Measurements from ENCODE around the gene WDR62.
A peak's percentile ranks its signal among the peaks of the same experiment; 100 is the strongest.
"Not testable (repeated sequence)": the region's sequence is repeated elsewhere in the genome, so short reads cannot be mapped to it uniquely, and the experiment has no call there.

Gene WDR62

DNA sequence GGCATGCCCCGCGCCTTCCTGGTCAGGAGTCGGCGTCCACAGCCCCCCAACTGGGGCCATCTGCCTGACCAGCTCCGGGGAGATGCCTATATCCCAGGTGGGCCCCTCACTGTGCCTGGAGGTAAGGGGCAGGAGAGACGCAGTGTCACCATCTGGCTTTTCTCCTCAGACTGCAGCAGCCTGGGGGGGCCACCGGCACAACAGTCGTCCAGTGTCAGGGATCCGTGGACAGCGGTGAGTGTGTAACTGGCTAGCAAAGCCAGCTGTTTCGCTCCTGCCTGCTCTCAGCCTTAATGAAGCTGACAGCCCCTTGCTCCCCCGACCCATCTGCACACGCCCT lies 56.5 kb downstream of the WDR62 start:
- no peak for DNase-seq (ENCODE audit: low spot score)

DNA sequence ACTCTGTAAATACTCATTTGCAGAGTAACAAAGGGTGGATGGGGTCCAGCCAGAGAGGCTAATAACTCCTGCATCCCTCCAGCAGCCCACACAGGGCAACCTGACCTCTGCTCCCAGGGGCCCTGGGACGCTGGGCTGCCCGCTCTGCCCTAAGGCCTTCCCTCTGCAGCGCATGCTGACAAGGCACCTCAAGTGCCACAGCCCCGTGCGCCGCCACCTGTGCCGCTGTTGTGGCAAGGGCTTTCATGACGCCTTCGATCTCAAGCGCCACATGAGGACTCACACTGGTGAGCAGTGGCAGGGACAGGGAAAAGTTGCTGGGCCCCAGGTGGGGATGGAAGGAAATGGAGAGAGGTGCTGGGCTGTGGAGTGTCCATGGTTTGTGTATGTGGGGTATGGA lies 58.0 kb downstream of the WDR62 start:
- DNase-seq (ENCODE audit: low spot score), result no peak

DNA sequence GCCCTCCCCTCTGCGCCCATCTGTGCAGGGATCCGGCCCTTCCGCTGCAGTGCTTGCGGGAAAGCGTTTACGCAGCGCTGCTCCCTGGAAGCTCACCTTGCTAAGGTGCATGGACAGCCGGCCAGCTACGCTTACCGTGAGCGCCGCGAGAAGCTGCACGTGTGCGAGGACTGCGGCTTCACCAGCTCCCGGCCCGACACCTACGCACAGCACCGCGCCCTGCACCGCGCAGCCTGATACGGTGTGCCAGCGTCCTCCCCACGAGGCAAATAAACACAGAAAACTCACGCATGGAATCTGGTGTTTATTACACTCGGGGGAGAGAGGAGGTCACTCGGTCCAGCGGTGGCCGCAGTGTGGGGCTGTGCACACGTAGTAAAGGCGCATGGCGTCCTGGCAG lies 58.7 kb downstream of the WDR62 start:
- DNase-seq (ENCODE audit: low spot score), result no peak

DNA sequence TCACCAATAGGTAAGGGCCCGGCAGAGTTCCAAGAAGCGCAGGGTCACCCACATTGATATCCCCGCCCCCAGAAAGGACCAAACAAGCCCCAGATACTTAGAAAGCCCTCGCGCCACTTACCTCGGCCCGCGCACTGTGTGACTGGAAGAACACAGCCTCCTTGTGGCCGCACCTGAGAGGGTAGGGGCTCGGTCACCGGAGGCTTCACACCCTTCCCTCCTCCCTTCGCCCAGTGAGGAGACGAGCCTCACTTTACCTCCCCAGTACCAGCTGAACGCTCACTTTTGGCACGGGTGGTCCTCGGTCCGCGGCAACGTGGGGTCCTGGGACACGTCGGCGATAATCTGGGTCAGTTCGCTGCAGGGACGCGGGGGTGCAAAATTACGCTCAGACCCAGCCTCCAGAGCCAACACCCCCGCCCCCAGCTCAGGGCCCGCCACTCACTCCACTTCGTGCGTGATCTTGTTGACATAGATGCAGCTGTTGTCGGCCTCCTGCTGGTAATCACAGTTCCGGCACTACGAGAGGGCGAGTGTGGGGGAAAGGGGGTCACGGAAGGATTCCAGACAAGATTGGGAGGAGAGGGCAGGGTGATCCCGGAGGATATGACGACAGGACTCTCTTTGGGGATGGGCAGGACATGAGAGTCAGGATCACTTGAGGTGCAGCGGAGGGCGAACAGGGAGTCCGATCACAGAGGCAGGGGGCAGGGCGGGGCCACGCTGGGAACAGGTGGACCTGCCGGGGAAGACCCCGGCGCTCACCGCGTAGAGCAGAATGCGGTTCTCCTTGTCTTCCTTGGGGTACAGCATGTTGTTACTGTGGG lies 59.4 kb downstream of the WDR62 start:
- peak; percentile 48 for DNase-seq (ENCODE audit: low spot score)

DNA sequence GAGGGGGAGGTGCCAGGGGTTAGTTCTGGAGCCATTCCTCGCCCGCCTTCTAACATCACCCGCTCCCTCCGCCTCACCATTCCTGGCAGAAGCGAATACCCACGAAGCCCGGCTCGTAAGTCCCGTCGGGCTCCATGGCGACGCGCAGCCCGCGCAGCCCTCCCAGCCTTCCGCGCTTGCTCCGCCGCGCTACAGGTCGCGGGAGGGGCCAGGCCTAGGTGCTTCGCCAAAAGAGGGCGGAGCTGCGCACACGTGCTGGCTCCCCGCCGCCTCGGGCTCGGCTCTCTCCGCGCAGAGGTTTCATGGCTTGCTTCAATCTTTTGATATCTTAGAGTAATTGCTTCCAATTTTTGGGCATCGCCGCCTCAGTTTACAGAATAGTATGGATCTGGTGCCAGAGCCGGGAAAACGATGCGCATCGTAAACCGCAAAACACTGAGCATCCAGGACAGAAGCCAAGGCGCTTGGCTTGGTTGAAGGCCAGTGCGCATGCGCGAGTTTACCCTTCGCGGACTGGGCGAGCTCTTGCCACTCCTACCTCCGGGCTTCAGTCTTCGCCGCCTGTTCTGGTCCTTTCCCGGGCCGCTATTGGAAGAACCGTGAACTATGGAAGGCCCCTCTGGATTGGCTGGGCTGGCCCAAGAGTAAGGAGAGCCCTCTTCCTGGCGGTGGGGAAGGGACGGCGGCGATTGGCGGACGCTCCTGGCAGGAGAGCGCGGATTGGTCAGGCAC lies 60.2 kb downstream of the WDR62 start, which contains the start of gene POLR2I:
POLR2I (minus strand) TSS at position 155 of the 732 bp plus-strand sequence; CDS start at position 136, 19 bp downstream.
- DNase-seq (ENCODE audit: low spot score), result peak; percentile 97

DNA sequence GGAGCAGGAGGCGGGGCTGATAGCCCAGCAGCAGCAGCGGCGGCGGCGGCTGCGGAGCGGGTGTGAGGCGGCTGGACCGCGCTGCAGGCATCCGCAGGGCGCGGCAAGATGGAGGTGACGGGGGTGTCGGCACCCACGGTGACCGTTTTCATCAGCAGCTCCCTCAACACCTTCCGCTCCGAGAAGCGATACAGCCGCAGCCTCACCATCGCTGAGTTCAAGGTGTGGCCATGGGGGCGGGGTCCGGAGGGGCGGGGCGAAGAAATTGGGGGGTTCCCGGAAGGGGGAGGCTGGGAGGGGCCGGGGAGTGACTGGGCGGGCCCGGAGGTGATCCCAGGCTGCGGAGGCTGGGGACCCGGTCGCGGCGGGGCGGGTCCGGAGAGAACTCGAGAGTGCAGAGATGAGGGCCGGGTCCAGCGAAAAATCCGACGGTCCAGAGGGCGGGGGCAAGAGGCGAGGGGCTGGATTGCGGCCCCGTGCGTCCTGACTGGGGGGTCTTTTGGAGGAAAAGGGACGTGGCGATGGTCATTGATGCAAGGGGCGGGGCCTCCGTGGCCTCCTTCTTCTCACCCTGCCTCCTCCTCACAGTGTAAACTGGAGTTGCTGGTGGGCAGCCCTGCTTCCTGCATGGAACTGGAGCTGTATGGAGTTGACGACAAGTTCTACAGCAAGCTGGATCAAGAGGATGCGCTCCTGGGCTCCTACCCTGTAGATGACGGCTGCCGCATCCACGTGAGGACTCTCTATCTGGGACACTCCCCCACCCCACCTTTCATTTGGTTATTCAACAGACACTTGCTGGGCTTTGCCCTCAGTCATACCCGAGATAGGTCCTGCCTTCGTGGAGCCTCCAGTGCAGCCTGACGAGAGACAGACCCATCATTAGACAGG lies 61.0 kb downstream of the WDR62 start, which contains the start of gene TBCB:
TBCB (plus strand) TSS at position 16 of the 891 bp plus-strand sequence; CDS start at position 109, 93 bp downstream.
- peak; percentile 88 for DNase-seq (ENCODE audit: low spot score)

DNA sequence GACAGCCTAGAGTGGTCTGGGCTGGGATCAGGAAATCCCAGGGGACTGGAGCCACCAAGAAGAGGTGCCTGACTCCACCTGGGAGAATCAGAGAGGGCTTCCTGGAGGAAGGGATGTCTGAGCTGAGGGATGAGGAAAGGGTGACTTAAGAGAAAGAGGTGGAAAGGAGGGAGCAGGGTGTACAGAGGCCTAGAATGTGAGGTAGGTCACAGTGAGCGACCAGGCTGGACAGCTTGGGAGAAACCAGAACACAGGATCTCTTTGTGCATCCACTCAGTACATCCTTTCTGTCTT lies 61.6 kb downstream of the WDR62 start:
- no peak for DNase-seq (ENCODE audit: low spot score)

DNA sequence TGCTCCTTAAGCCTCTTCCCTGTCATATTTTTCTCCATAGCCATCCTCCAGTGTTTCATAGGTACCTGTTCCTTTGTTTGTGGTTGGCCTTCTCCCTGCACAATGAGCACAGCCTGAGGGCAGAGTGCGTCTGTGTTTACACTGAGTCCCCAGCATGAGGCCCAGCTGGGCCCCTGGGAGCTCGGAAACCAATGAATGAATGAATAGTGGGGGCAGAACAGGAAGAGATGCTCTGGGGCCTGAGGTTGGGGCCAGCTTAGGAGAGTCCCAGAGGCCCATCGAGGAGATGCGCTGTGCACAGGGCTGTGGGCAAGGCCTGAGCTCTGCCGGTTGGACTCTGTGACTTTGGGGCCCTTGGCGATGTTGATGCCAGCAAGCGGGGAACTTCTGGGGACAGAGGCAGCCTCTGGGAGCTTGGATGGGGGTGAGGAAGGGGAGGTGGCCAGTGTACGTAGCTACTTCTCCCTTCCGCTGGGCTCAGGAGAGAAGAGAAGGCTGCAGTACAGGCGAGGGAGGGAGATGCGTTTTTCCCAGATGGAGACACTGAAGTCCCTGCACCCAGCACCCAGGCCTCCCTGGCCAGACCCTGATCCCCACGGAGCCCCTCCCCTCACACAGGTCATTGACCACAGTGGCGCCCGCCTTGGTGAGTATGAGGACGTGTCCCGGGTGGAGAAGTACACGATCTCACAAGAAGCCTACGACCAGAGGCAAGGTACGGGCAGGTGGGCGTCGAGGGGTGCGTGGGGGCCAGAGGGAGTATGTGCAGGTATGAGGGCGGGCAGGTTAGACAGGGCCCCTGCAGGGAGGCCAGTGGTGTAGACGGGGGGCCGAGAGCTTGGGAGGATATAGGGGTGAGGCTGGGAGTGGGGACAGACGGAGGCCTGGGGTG lies 65.6 kb downstream of the WDR62 start:
- no peak for DNase-seq (ENCODE audit: low spot score)

DNA sequence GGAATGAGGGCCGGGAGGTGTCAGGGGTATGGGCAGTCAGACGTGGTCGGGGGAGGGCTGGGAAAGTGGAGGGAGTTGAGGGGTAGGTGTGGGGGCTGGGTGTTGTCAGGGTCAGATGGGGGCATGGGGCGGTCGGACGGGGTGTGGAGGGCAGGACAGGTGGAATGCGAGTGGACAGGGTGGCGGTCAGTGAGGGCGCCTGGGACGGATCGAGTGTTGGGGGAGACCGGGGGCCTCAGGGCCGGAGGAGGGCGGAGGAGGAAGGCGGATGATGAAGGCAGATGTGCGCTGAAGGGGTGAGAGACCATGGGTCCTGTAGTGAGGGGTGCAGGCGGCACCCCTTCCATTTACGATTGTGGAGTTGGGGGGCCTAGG lies 66.3 kb downstream of the WDR62 start:
- DNase-seq (ENCODE audit: low spot score), result no peak

DNA sequence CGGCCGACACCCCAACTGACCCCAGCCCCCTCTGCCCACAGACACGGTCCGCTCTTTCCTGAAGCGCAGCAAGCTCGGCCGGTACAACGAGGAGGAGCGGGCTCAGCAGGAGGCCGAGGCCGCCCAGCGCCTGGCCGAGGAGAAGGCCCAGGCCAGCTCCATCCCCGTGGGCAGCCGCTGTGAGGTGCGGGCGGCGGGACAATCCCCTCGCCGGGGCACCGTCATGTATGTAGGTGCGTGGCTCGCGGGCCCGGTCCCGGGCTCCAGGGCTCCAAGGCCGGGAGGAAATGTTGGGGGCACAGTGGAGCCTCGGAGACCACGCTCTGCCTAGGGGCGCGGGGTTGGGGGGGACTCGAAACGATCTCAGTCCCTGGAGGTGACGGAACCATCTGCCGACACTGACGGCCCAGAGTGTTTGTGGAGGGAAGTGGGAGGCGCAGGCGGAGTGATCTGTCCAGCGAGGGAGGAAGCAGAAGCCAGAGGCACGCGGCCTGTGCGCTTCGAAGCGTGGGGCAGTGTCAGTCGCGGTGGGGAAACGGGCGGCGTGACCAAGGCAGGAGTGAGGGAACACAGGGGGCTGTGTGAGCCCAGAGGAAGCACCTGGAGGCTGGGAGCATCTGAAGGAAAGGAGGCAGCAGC lies 66.9 kb downstream of the WDR62 start:
- peak; percentile 21 for DNase-seq (ENCODE audit: low spot score)

DNA sequence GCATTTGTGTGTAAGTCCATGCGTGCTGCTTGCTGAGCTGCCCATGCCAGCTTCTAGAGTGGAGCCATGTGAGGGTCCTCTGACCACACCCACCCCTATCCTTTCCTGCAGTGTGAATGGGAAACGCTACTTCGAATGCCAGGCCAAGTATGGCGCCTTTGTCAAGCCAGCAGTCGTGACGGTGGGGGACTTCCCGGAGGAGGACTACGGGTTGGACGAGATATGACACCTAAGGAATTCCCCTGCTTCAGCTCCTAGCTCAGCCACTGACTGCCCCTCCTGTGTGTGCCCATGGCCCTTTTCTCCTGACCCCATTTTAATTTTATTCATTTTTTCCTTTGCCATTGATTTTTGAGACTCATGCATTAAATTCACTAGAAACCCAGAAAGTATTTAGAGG lies 70.9 kb downstream of the WDR62 start:
- no peak for DNase-seq (ENCODE audit: low spot score)

DNA sequence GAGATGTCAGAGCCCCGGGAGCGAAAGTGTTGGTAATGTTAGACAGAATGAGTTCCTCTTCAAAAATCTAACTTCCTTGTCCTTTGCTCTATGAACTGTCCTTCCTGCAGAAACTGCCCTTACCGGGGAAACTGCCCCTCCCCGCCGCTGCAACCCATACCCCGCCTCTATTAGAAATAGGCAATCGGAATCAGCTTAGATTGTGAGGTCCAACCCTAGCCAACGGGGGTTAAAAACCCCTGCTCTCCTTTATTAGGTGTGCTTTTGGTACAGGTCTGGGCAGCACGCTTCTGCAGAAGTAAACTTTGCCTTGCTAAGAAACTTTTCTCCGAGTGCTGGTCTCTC lies 73.7 kb downstream of the WDR62 start:
- no peak for DNase-seq (ENCODE audit: low spot score)

DNA sequence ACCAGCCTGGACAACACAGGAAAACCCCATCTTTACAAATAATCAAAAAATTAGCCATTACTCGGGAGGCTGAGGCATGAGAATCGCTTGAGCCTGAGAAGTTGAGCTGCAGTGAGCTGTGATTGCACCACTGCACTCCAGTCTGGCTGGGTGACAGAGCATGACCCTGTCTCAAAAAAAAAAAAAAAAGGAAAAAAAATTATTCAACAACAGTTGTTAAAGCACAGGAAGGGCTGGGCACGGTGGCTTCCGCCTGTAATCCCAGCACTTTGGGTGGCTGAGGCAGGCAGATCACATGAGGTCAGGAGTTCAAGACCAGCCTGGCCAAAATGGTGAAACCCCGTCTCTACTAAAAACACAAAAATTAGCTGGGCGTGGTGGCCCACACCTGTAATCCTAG lies 76.5 kb downstream of the WDR62 start:
- DNase-seq (ENCODE audit: low spot score), result not testable (repeated sequence)

DNA sequence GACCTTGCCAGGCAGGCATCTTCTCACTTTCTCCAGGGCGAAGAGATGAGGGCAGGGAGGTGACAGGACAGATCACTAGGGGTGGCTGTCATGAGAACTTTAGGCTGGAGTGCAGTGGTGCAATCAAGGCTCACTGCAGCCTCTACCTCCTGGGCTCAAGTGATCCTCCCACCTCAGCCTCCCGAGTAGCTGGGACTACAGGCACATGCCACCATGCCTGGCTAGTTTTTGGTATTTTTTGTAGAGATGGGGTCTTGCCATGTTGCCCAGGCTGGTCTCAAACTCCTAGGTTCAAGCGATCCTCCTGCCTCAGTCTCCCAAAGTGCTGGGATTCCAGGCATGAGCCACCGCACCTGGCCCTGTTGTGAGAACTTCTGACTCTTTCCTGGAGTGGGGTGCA lies 80.2 kb downstream of the WDR62 start:
- DNase-seq (ENCODE audit: low spot score), result not testable (repeated sequence)

DNA sequence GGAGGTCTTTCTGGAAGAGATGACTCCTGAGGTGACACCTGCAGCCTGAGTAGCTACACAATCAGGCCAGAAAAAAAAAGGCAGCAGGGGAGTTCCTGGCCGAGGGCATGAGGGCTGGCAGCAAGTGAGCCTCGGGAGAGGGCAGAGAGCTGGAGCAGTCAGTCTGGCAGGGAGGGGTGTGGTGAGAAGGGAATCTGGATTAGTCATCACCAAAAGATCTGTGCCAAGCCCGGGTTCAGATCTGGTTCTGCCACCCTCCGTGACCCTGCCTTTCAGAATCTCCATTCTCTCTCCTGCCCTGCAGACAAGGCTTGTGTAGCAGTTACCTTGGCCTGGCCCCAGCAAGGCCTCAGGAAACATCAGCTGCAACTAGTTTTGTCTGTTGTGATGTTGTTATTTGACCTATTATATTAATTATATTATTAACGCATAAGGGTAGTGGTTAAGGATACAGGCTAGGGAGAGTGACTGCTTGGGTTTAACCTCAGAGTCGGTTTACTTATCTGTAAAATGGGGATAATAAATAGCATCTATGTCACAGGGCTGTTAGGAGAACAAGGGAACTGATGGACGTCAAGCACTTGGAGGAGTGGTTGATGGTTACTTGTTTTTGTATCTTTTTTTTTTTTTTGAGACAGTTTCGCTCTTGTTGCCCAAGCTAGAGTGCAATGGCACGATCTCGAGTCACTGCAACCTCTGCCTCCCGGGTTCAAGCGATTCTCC lies 82.4 kb downstream of the WDR62 start:
- DNase-seq (ENCODE audit: low spot score), result peak; percentile 46

DNA sequence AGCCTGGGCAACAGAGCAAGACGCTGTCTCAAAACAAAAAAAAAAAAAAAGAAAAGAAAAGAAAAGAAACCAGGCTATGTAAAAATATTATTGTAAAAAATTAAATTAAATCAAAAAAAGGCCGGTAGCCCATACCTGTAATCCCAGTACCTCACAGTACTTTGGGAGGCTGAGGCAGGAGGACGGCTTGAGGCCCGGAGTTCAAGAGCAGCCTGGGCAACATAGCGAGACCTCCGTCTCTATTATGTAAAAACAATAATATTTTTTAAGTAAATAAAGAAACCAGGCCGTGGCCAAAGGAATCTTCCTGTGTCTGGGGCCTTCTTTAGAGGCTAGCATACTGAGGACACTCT lies 84.4 kb downstream of the WDR62 start:
- DNase-seq (ENCODE audit: low spot score), result no peak

DNA sequence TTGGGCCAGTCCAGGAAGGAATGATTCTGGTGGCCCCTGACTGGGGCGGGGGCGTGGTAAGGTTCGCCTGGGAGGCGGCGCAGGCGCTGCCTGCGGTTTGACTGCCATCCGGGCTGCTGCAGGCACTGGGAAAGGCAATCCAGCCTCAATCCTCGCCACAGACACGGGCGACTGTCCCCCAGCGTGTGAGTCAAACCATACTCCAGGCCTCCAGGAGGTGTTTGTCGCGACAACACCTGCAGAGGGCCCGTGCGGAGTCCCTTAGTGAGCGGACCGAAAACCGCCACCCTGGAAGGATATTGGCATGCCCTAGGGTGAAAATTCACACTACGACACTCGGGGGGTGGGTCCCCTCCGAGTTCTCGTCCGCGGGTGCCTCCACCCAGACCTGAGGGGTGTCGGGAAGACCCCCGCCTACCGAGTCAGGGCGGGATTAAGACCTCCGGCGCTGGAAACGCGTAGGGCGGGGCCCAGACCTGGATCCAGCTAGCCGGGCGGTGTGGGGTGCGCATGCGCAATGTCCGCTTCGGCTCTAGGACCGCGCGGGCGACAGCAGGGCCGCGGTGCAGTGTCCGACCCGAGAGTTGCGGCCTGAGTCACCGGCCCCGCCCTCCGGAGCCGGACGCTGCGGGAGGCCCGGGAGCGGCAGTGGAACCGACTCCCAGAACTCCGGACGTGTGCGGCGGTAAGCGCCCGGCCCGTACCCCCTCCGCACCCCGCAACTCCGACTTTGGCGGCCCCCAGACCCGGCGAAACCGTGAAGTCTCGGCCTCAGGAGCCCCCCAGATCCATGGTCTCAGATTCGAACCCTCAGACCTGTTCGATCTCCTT lies 85.0 kb downstream of the WDR62 start, which contains the start of gene CAPNS1:
CAPNS1 (plus strand) TSS at position 594 of the 831 bp plus-strand sequence. CDS start 946 bp downstream, outside the sequence.
- DNase-seq (ENCODE audit: low spot score), result peak; percentile 97

DNA sequence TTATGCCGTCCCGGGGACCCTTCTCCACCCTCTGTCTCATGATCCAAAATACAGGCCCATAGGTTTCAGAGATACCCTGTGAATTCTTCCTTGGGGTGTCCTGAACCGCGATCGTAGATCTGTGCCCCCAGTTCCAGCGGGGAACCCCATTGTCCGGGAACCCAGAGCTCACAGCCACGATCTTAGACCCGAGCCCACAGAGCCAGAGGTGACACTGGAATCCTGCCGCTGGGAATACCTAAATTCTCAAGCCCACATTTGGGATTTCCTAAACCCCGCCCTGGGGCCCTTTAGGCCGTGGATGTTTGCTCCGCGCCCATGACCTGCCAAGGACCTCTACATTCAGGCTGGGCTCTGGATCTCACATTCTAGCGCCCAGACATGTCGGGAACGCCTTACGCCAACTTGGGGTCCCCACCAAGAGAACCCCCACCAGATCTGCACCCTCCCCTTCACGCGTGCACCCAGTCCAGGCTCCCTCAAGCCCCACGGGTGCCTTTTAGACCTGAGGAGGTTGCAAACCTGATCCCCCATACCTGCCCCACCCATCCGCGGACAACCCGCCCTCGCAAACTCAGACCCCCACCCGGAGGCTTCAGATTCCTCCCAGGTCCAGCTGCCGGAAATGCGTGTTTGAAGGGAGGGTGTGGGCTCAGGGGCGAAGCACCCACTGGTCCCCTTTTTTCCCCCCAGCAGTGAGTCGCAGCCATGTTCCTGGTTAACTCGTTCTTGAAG lies 85.8 kb downstream of the WDR62 start:
- DNase-seq (ENCODE audit: low spot score), result peak; percentile 75
